22Rv1 (cell line): Measurements from ENCODE around the gene DLAT.
"Not testable (repeated sequence)": the region's sequence is repeated elsewhere in the genome, so short reads cannot be mapped to it uniquely, and the experiment has no call there.

Experiments used
- H3K27ac ChIP-seq: fragments of 450-650 bp; 2 replicates; pipeline ENCODE4 v1.5.1; 2017
- ZFX ChIP-seq: fragments of 450-650 bp; IDR thresholded peaks from 2 replicates; pipeline ENCODE4 v1.6.1; 2017; ENCODE audit warnings: antibody characterized with exemption, borderline replicate concordance
- TF ChIP-seq, protein P1 (sequence below): fragments of 450-650 bp; IDR thresholded peaks from 2 replicates; pipeline ENCODE4 v1.5.1; 2017; ENCODE audit warnings: mild to moderate bottlenecking

The DLAT gene

DNA sequence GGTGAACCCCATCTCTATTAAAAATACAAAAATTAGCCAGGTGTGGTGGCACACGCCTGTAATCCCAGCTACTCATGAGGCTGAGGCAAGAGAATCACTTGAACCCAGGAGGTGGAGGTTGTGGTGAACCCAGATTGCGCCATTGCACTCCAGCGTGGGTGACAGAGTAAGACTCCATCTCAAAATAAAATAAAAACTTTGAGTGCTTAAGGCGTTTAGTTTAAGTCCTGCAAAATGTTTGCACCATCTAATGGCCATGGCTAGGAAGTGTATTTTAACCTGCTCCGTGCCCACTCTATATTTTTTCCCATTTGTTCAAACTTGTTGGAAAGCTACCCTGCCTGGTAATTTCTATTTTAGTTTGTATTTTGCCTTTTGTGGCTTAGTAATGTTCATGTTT, 28.5 kb upstream of the DLAT start:
- TF ChIP-seq, protein P1, sequence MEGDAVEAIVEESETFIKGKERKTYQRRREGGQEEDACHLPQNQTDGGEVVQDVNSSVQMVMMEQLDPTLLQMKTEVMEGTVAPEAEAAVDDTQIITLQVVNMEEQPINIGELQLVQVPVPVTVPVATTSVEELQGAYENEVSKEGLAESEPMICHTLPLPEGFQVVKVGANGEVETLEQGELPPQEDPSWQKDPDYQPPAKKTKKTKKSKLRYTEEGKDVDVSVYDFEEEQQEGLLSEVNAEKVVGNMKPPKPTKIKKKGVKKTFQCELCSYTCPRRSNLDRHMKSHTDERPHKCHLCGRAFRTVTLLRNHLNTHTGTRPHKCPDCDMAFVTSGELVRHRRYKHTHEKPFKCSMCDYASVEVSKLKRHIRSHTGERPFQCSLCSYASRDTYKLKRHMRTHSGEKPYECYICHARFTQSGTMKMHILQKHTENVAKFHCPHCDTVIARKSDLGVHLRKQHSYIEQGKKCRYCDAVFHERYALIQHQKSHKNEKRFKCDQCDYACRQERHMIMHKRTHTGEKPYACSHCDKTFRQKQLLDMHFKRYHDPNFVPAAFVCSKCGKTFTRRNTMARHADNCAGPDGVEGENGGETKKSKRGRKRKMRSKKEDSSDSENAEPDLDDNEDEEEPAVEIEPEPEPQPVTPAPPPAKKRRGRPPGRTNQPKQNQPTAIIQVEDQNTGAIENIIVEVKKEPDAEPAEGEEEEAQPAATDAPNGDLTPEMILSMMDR = peak; percentile 23
- not testable (repeated sequence) for H3K27ac ChIP-seq

DNA sequence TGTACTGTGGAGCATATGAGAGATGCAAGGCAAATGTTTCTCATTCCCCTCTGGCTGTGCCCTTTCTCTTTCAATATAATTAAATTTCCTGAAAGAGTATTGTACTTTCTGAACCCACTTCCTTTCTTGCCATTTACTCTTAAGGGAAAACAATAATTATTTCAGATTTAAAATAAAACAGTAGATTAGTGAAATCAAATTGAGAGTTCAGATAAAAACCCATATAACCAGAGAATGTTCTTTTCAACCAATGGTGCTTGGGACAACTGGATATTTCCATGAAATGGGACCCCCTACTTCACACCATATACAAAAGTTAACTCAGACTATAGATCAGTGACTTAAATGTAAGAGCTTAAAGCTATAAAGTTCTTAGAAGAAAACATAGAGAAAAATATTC, 26.1 kb upstream of the DLAT start:
- TF ChIP-seq, protein P1 = no peak
- no peak for TF ChIP-seq ZFX

DNA sequence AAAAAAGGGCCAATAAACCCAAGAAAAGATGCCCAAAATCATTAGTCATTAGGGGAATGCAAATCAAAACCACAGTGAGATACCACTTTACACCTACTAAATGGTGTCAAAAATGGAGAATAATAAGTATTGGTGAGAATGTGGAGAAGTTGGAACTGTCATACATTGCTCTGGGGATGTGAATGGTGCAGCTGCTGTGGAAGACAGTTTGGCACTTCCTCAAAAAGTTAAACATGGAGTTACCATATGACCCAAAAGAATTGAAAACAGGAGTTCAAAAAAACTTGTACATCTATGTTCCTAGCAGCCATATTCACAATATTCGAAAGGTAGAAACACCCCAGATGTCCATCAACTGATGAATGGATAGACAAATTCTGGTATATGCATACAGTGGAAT, 24.5 kb upstream of the DLAT start:
- H3K27ac ChIP-seq = no peak overlapping the region
- TF ChIP-seq, protein P1 = no peak
- TF ChIP-seq ZFX = no peak

More for the DNA sequence above, 26.1 kb upstream of the DLAT start:
- H3K27ac ChIP-seq = no peak overlapping the region

DNA sequence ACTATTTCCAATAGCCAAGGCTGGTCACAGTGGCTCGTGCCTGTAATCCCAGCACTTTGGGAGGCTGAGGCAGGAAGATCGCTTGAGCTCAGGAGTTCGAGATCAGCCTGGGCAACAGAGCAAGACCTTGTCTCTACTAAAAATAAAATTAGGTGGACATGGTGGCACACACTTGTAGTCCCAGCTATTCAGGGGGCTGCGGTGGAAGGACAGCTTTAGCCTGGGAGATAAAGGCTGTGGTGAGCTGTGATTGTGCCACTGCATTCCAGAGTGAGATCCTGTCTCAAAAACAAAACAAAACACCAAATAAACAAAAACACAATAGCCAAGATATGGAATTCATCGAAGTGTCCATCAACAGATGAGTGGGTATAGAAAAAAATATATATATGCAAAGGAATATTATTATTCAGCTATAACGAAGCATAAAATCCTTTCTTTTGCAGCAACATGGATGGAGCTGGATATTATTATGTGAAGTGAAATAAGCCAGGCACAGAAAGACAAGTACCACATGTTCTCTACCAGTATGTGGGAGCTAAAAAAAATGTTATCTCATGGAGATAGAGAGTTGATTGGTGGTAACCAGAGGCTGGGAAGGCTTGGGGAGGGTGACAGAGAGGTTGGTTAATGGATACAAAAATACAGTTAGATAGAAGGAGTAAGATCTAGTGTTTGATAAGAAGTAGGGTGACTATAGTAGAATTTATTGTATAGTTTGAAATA, 22.6 kb upstream of the DLAT start:
- no peak overlapping the region for H3K27ac ChIP-seq
- TF ChIP-seq ZFX = no peak
- TF ChIP-seq, protein P1 = no peak

DNA sequence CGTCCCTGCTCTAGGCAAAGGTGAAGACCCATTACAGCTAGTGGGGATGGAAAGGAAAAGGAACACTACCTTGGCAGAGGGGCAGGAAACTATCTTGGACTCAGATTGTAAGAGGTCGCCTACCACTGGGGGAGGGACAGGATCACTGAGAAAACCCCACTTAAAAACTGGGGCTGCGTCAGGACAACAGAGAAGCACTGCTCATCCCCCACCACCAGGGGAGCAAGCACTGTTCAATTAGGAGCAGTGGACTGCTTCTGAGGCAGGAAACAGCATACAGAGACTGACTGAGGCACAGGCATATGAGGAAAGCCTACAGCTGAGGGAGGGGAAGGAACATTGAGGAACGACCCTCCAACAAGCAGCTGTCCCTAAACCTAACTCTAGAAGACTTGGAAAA, 20.8 kb upstream of the DLAT start:
- H3K27ac ChIP-seq = no peak overlapping the region
- TF ChIP-seq, protein P1 = peak; percentile 26; the same call in 1 of the 2 replicates
- TF ChIP-seq ZFX = no peak

DNA sequence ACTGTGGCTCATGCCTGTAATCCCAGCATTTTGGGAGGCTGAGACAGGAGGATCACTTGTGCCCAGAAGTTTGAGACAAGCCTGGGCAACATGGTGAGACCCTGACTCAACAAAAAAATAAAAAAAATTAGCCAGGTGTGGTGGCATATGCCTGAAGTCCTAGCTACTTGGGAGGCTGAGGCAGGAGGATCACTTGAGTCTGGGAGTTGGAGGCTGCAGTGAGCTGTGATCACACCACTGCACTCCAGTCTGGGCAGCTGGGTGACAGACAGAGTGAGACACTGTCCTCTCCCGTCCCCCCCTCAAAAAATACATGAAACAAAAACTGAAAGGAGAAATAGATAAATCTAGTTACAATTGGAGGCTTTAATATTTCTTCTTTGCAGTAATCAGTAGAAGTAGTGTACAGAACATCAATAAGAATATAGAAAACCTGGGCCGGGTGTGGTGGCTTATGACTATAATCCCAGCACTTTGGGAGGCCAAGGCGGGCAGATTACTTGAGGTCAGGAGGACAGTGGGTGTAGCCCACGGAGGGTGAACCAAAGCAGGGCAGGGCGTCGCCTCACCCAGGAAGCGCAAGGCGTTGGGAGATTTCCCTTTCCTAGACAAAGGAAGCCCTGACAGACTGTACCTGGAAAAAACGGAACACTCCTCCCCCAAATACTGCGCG, 19.6 kb upstream of the DLAT start:
- TF ChIP-seq, protein P1 = no peak
- no peak for TF ChIP-seq ZFX
- H3K27ac ChIP-seq = no peak overlapping the region

DNA sequence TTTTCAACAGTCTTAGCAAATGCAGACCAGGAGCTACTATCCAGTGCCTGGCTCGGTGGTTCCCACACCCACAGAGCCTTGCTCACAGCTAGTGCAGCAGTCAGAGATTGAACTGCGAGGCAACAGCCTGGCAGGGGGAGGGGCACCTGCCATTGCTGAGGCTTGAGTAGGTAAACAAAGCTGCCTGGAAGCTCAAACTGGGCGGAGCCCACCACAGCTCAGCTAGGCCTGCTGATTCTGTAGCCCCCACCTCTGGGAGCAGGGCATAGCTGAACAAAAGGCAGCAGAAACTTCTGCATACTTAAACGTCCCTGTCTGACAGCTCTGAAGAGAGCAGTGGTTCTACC, 19.1 kb upstream of the DLAT start:
- not testable (repeated sequence) for H3K27ac ChIP-seq

DNA sequence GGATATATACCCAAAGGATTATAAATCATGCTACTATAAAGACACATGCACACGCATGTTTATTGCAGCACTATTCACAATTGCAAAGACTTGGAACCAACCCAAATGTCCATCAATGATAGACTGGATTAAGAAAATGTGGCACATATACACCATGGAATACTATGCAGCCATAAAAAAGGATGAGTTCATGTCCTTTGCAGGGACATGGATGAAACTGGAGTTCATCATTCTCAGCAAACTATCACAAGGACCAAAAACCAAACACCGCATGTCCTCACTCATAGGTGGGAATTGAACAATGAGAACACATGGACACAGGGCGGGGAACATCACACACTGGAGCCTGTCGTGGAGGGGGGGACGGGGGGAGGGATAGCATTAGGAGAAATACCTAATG, 13.8 kb upstream of the DLAT start:
- H3K27ac ChIP-seq = not testable (repeated sequence)
